ENCODE data around the gene HMGXB3. TPM values are rescaled to one million over a fixed set of nuclear protein-coding genes. Genes with fewer than 3 reads are reported as not detected.
"Not testable (repeated sequence)": the region's sequence is repeated elsewhere in the genome, so short reads cannot be mapped to it uniquely, and the experiment has no call there.

HMGXB3 gene
- polyA plus RNA-seq, 3 donors: 7.7 to 16.3 (median 15.2) TPM

DNA sequence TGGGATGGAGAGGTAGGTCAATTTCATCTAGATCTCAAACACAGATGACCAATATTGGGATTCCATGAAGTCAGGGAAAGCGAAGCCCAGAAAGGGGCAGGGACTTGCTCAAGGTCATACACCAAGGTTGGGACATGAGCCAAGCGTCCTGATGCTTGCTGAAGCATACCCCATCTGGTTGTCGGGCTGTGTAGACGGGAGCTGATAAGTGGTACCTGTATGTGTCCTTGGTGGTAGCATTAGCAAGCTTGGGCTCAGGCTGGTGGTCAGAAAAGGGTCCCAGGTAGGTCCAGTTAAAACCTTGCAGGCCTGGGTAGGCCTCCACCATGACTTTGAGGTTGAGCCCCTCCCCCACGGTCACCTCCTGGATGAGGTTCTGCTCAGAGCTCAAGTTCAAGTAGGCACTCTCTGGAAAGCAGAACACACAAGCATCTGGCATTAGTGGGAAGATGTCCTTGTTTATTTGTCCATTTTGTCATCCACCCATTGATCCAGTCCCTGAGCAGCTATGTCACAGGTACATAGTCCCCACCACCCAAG is 72.6 kb downstream of the HMGXB3 start:
- WGBS, 3 donors: 57 to 96% (median 96%) methylated on average over 5 of the region's 5 CpGs
- H3K27ac ChIP-seq (ENCODE audit: low read depth, low read length): no peak overlapping the region

- H3K27ac ChIP-seq (ENCODE audit: low read depth, low read length): no peak overlapping the region
- WGBS, 3 donors: 69 to 79% (median 77%) methylated on average over 3 of the region's 3 CpGs
These were observed 73.1 kb downstream of the HMGXB3 start for GRCh38 chr5:150073677-150074076.

GRCh38 chr5:150075233-150075632 is 74.7 kb downstream of the HMGXB3 start:
- 67 to 93% (median 91%) methylated on average over 4 of the region's 4 CpGs for WGBS, 3 donors
- no peak overlapping the region for H3K27ac ChIP-seq (ENCODE audit: low read depth, low read length)

GRCh38 chr5:150075806-150076205 is 75.3 kb downstream of the HMGXB3 start:
- WGBS, 3 donors: 85 to 88% (median 85%) methylated on average over 4 of the region's 4 CpGs
- no peak overlapping the region for H3K27ac ChIP-seq (ENCODE audit: low read depth, low read length)

DNA sequence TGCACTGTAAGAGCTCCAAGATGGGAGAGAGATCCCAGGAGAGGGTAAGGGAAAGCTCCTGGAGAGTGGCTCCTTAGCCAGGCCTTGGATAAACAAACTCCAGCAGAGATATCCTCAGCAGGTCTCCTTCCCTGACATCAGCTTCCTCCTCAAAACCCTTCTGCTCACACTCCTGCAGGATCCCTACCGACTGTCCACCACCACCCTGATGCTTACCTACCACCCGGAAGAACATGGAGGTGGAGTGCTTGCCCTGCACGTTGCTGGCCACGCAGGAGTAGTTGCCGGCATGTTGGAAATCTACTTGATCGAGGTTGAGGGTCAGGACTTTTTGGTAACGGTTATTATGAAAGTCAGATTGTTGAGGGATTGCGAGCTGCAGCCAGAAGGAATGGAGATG is 76.5 kb downstream of the HMGXB3 start:
- no peak overlapping the region for H3K27ac ChIP-seq (ENCODE audit: low read depth, low read length)
- 84 to 92% (median 91%) methylated on average over 8 of the region's 8 CpGs for WGBS, 3 donors

DNA sequence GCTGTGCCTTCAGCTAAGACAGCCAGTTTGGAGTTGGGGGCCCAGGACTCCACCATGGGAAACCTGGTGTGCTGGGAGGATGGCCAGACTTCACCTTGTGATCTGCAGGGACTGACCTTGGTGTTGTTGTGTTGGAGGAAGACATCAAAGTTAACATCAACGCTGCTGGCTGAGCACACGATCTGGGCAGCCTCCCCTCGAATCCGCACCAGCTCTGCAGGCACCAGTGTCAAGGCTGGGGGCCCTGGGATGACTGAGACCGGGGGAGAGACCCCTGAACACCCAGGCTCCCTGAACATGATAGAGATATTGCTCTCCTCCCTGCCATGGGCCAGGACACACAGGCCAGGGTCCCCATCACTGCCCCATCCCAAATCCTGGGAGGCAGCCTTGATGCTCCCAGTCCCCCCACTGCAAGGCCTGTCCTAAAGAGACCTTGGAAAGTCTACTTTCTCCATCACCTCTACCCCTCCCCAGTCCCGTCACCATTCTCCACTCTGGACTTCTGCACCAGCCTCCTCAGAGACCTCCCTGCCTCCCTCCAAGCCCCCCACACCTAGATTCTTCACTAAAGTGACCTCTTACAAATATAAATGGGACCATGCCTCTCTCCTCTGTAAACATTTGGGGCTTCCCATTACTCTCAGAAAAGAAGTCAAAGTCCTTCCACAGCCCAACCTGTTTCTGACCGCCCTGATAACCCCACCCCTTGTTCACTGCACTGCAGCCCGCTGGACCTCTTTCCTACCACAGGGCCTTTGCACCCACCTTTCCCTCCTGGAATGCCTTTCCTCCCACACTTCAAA is 77.7 kb downstream of the HMGXB3 start:
- H3K27ac ChIP-seq (ENCODE audit: low read depth, low read length): no peak overlapping the region
- 87 to 94% (median 92%) methylated on average over 8 of the region's 8 CpGs for WGBS, 3 donors

- H3K27ac ChIP-seq (ENCODE audit: low read depth, low read length): no peak overlapping the region
- 84 to 95% (median 94%) methylated on average over 7 of the region's 7 CpGs for WGBS, 3 donors
These were observed 78.5 kb downstream of the HMGXB3 start for GRCh38 chr5:150078802-150079689.

GRCh38 chr5:150079909-150080461 is 79.4 kb downstream of the HMGXB3 start:
- 94 to 98% (median 97%) methylated on average over 19 of the region's 19 CpGs for WGBS, 3 donors
- H3K27ac ChIP-seq (ENCODE audit: low read depth, low read length): no peak overlapping the region

DNA sequence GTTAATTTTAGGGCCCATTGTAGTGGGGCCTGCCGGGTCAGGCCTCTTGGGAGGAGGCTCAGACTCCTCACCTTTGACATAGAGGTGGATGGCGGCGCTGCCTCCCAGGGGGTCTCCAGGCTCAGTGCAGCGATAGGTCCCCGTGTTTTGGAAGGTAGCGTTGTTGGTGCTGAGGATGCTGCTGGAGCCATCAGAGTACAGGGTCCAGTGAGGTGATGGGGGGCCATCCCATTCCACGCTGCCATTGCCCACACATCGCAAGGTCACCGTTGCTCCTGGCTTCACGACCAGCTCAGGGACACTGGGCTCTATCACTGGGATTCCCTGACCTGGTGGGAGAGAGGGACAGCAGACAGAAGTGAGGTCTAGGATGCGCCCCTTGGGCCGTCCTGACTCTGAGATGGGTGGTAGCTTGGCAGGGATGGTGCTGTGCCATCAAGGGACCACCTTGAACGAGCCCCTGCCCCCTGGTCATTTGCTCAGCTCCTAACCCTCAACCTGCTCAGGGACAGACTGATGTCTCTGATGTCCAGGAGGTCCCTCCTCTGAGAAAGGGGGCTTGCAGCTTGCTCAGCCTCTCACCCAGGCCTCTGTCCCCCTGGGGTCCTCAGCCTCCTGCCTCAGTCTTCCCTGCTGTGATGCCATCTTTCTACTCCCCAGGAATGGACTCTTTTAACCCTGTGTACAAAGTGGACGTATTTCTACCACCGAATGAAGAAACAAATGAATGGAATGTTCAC is 80.3 kb downstream of the HMGXB3 start:
- H3K27ac ChIP-seq (ENCODE audit: low read depth, low read length): no peak overlapping the region
- WGBS, 3 donors: 83 to 88% (median 84%) methylated on average over 15 of the region's 15 CpGs

DNA sequence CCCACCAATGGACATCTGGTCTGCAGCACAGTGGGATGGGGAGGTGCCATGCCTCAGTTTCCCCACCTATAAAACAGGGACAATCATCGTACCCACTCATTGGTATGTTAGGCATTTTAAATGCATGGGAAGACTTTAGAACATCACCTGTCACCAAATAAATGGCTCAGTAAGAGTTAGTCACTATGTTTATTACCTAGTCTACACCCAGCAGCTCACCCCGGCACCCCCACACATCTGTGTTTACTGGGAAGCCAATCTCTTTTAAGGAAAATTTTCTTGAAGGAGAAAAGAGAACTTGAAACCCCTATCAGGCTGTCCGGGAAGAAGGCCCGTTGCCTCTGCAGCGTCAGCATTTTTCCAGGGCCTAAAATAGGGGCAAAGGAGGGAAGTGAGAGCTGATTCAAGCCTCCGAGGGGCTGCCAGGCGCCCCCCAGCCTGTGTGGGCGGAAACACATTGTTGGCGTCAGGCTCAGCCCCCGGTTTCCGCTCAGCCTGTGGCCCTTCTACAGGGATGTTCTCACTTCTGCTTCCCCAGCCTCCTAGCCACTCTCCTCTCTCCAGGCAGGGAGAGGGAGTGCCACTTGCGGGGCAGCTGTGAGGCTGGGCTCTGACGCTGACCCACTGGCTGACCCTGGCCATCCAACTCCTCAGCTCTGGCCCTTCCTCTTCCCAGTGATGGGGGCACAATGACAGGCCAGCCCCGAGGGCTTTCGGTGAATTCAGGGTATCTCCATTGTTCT is 81.2 kb downstream of the HMGXB3 start:
- H3K27ac ChIP-seq (ENCODE audit: low read depth, low read length): no peak overlapping the region
- 10 to 40% (median 17%) methylated on average over 15 of the region's 15 CpGs for WGBS, 3 donors

DNA sequence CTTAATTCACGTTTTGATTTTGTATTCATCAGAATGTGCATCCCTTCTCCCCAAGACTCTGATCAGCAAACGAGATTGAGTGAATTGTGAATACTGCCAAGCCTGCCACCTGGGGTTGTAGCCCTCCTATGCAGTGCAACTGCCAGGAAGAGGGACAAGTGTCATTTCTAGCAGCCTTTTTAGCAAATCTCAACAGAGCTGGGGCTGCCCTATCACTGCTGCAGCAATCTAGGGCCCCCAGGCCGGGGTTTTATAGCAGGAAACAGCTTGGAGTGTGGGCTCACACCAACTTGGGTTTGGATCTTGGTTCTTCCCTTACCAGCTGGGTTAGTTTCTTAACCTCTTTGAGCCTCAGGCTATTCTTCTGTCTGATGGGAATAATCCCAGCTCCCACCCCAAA is 81.8 kb downstream of the HMGXB3 start:
- WGBS, 3 donors: 24 to 42% (median 29%) methylated on average over 3 of the region's 3 CpGs
- H3K27ac ChIP-seq (ENCODE audit: low read depth, low read length): no peak overlapping the region

DNA sequence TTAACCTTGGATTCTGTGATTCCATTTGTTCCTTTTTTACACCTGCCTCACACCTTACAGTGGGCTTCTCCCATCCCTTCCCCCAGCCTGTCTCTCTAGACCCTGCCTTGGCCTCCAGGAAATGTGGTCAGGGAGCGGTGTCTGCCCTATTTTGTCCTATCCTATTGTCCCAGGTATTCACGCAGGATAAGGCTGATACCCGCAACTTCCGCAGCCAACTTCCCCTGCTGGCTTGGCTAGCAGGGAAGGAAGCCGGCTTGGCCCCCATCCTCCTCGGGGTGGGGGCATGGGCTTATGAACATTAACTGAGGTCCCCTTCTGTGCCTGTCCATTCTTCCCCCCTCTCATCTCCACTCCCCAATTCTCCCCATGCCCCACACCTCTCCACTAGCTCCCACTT is 82.3 kb downstream of the HMGXB3 start:
- H3K27ac ChIP-seq (ENCODE audit: low read depth, low read length): no peak overlapping the region
- 35 to 77% (median 60%) methylated on average over 6 of the region's 6 CpGs for WGBS, 3 donors

GRCh38 chr5:150084754-150085153 is 84.2 kb downstream of the HMGXB3 start:
- 84 to 86% (median 84%) methylated on average over 6 of the region's 6 CpGs for WGBS, 3 donors
- H3K27ac ChIP-seq (ENCODE audit: low read depth, low read length): not testable (repeated sequence)

GRCh38 chr5:150085191-150085912 is 84.8 kb downstream of the HMGXB3 start:
- 86 to 90% (median 90%) methylated on average over 7 of the region's 7 CpGs for WGBS, 3 donors
- H3K27ac ChIP-seq (ENCODE audit: low read depth, low read length): no peak overlapping the region

DNA sequence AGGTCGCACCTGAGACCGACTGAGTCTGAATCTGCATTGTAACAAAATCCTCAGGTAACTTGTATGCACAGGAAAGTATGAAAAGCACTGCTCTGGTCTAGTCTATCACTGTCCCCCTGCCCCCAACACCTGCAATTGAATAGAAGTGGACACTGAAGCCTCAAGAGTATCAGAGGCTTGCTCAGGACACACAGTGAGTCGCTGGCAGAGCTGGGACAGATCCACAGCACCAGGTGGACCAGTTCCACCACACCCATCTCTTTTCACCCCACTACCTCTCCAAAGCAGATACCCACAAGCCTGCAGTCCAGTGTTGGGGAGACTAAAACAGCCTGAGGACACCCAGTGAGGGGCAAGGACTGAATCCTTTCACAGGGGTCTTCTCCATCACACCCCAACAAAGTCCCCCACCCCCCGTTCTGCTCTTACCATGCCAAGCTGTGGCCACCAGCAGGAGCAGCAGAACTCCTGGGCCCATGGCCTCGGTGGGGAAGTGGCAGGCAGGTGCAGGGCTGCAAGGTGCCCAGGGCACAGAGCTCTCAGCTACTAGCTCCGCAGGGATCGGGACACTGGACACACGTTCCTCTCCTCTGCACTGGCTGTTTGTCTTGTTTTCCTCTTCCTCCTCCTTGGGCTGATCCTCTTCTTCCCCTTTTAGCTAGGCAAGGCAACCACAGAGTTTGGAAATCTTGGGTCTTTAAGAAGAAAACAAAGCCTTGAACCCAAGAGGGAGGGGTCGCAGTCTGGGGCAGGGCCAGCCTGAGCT is 85.6 kb downstream of the HMGXB3 start, which contains the start of gene CSF1R:
Gene CSF1R (minus strand): TSS at position 605 of the 766 bp plus-strand sequence. CDS start 127 bp downstream, at position 478.
- no peak within 1 kb of the TSS for H3K27ac ChIP-seq (ENCODE audit: low read depth, low read length)
- 72 to 86% (median 76%) methylated on average over 9 of the region's 9 CpGs for WGBS, 3 donors

- no peak overlapping the region for H3K27ac ChIP-seq (ENCODE audit: low read depth, low read length)
- WGBS, 3 donors: 75 to 82% (median 81%) methylated on average over 3 of the region's 3 CpGs
These were observed 91.7 kb downstream of the HMGXB3 start for GRCh38 chr5:150092159-150092787.
